Transverse colon (tissue), 4 donors: ENCODE data around the gene HSD17B3. TPM values are rescaled to one million over a fixed set of nuclear protein-coding genes. Genes with fewer than 3 reads are reported as not detected.

ENCODE experiments used
- DNase-seq: peaks from one replicate; pipeline ENCODE4 v3.0.0-alpha.2; 2019
- H3K27ac ChIP-seq, 4 donors: fragments of 200-600 bp; sonication (generic); 2 replicates each; pipeline ENCODE4 v1.5.1; 2016 to 2018; ENCODE audit warnings: inconsistent platforms in 4 of 4
- H3K27me3 ChIP-seq: fragments of 200-600 bp; sonication (generic); 2 replicates; pipeline ENCODE4 v1.5.1; 2017; ENCODE audit warnings: inconsistent platforms
- H3K36me3 ChIP-seq, 4 donors: fragments of 200-600 bp; sonication (generic); 2 replicates each; pipeline ENCODE4 v1.5.1; 2017 to 2019; ENCODE audit warnings: inconsistent platforms in 4 of 4
- H3K4me1 ChIP-seq, 4 donors: fragments of 200-600 bp; sonication (generic); 2 replicates each; pipeline ENCODE4 v1.5.1; 2017 to 2020; ENCODE audit warnings: inconsistent platforms in 4 of 4
- H3K4me3 ChIP-seq, 4 donors: fragments of 200-600 bp; sonication (generic); 1 replicate in 1 of 4; 2 replicates in 3 of 4; pipeline versions ENCODE4 v1.5.1 to v1.6.1; 2017 to 2019; ENCODE audit warnings: inconsistent platforms in 4 of 4
- H3K9me3 ChIP-seq, 2 donors: fragments of 200-600 bp; sonication (generic); 2 replicates each; pipeline ENCODE4 v1.5.1; 2017 to 2019; ENCODE audit warnings: inconsistent platforms in 2 of 2
- CTCF ChIP-seq, 5 experiments: fragments of 200-600 bp in 3 of 5; fragments of 450-650 bp in 2 of 5; sonication (generic) in 3 of 5; IDR thresholded peaks; 1 replicate in 2 of 5; 2 replicates in 3 of 5; pipeline ENCODE4 v1.5.1; 2016 to 2017; ENCODE audit warnings: antibody characterized with exemption in 5 of 5, inconsistent platforms in 3 of 5, mild to moderate bottlenecking in 2 of 5, moderate library complexity in 1 of 5
- EP300 ChIP-seq: sonication (generic); formaldehyde crosslinking; IDR thresholded peaks from one replicate; pipeline ENCODE4 v1.6.1; 2017; ENCODE audit warnings: antibody characterized with exemption, low read depth
- POLR2A ChIP-seq: fragments of 450-650 bp; IDR thresholded peaks from one replicate; pipeline ENCODE4 v1.6.1; 2016; ENCODE audit warnings: antibody characterized with exemption, mild to moderate bottlenecking, moderate library complexity
- POLR2AphosphoS5 ChIP-seq, 3 donors: sonication (generic); formaldehyde crosslinking; IDR thresholded peaks; one replicate each; pipeline ENCODE4 v1.6.1; 2016; ENCODE audit warnings: antibody characterized with exemption in 3 of 3
- WGBS, 2 donors: methylation state at CpG; one replicate each; pipeline ENCODE4 v1.1.5; 2018; ENCODE audit warnings: low coverage in 1 of 2; 5-methylcytosine and 5-hydroxymethylcytosine counted together
- in situ Hi-C, 4 donors: fragments of 200-750 bp; cut with MboI; loops; one replicate each; pipeline versions ENCODE4 v1.15.0 to v1.15.1; 2017; ENCODE audit warnings: low sequenced_read_pairs in 3 of 4, low pct_ligation_motif_present in 1 of 4, low pct_unique_long_range_greater_than_20kb in 1 of 4
- intact Hi-C: fragments of 100-400 bp; cut with DNase I; formaldehyde crosslinking; loops from one replicate; pipeline ENCODE4 v1.15.1; 2023; ENCODE audit warnings: low total_unique reads
- total RNA-seq, 4 donors: library from RNA; depleted of rRNA; stranded (reverse); fragments of >200 nt; gene quantifications; one replicate each; pipeline ENCODE4 v1.1.0, GENCODE V29; 2016

The HSD17B3 gene
- total RNA-seq, 4 donors from 2014 or later, result 6.0 TPM; not detected in 3

GRCh38 chr9:96216583-96216982, 85.4 kb downstream of the HSD17B3 start:
- Histone ChIP-seq H3K36me3 (no peaks in the 10 kb centered on the region), H3K27ac (peak overlapping the region; percentile 38 to 77 (median 55)), H3K9me3 (no peaks in the 10 kb centered on the region), H3K4me1 (peaks cover 0 to 20% (median 9%) of the 10 kb centered on the region in 4 donors), H3K4me3 (no peak overlapping the region), H3K27me3 (no peaks in the 10 kb centered on the region)
- TF ChIP-seq CTCF (IDR thresholded peaks at IDR 0.05) (no peak), POLR2AphosphoS5 (IDR thresholded peaks at IDR 0.05) (no peak), EP300 (no peak), POLR2A (no peak)
- 86 to 92% methylated on average over 1 to 5 of the region's 5 CpGs for WGBS, 2 donors
- intact Hi-C loops, result loop anchor here (5.0 to 10.0 kb wide), 3 partner anchors 339 to 709 kb away; partner anchors contain the start of gene ERCC6L2
- in situ Hi-C loops, result loop anchor here in 3 of 4 donors (10.0 to 25.0 kb wide), 3 partner anchors 154 to 492 kb away; no protein-coding TSS in a partner anchor
- DNase-seq, result no peak

DNA sequence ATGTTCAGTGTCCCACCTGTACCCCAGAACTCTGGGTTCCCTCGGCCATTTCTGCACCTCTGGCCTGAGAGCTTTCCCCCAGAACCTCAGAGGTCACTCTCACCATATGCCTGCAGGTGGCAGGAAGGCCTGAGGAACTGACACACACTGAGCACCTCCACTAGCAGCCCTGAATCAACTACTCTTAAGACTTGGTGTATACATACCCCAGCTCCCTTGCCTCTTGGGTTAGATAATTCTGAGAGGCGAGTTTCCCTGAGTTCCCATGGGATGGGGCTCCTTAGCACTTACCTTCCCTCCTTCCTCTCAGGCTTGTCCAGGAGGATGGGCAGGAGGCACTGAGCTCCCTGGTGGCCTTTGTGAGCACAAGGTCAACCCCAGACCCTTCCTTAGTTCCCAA, 86.1 kb downstream of the HSD17B3 start:
- intact Hi-C loops, result loop anchor here (5.0 to 10.0 kb wide), 3 partner anchors 339 to 709 kb away; partner anchors contain the start of gene ERCC6L2
- DNase-seq, result no peak
- H3K27ac ChIP-seq, result no peak overlapping the region
- WGBS, 2 donors, result 79% methylated on average over 2 of the region's 2 CpGs; no CpG with 5 or more reads in 1 of the 2 donors
- H3K36me3 ChIP-seq, result no peaks in the 10 kb centered on the region
- peaks cover 0 to 20% (median 9%) of the 10 kb centered on the region in 4 donors for H3K4me1 ChIP-seq
- no peak for TF ChIP-seq POLR2A
- TF ChIP-seq POLR2AphosphoS5 (IDR thresholded peaks at IDR 0.05), result no peak
- TF ChIP-seq EP300, result no peak
- no peak for TF ChIP-seq CTCF (IDR thresholded peaks at IDR 0.05)
- H3K4me3 ChIP-seq, result no peak overlapping the region
- H3K9me3 ChIP-seq, result no peaks in the 10 kb centered on the region
- no peaks in the 10 kb centered on the region for H3K27me3 ChIP-seq
- in situ Hi-C loops, result loop anchor here in 3 of 4 donors (10.0 to 25.0 kb wide), 3 partner anchors 154 to 491 kb away; no protein-coding TSS in a partner anchor

DNA sequence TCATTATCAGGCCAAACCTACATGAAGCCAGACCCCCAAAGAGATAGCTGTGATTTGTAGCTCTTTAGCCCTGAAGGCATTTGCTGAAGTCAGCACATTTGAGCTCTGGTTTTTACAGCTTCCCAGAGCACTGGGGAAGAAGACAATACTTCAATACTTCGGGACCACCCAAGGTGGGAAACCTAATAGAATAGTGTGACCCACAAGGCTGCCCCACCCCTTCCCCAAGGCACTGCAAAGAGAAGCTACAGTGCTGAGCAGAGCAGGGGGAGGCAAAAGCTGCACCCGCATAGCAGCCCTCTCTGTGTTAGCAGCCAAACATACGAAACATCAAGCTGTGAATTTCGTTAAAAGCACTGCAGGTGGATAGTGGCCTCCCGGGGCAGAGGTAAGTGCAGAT, 87.3 kb downstream of the HSD17B3 start:
- Histone ChIP-seq H3K4me3 (no peak overlapping the region), H3K27ac (no peak overlapping the region), H3K9me3 (no peaks in the 10 kb centered on the region), H3K36me3 (no peaks in the 10 kb centered on the region), H3K4me1 (peaks cover 0 to 20% (median 9%) of the 10 kb centered on the region in 4 donors), H3K27me3 (no peaks in the 10 kb centered on the region)
- 73% methylated on average over 5 of the region's 5 CpGs; no CpG with 5 or more reads in 1 of the 2 donors for WGBS, 2 donors
- TF ChIP-seq POLR2AphosphoS5 (IDR thresholded peaks at IDR 0.05), result no peak
- in situ Hi-C loops (loop anchor here in 3 of 4 donors (10.0 to 25.0 kb wide), 3 partner anchors 152 to 490 kb away; no protein-coding TSS in a partner anchor), intact Hi-C loops (loop anchor here (5.0 to 10.0 kb wide), 3 partner anchors 337 to 707 kb away; partner anchors contain the start of gene ERCC6L2)
- DNase-seq, result no peak

GRCh38 chr9:96209407-96210271, 92.3 kb downstream of the HSD17B3 start:
- no peak for TF ChIP-seq POLR2A
- TF ChIP-seq POLR2AphosphoS5 (IDR thresholded peaks at IDR 0.05), result peak; percentile 10 to 28 (median 23)
- no peak for TF ChIP-seq CTCF (IDR thresholded peaks at IDR 0.05)
- no peak for TF ChIP-seq EP300
- no peaks in the 10 kb centered on the region for H3K9me3 ChIP-seq
- H3K4me1 ChIP-seq, result no peaks in the 10 kb centered on the region
- no peak overlapping the region for H3K4me3 ChIP-seq
- in situ Hi-C loops, result loop anchor here in 3 of 4 donors (10.0 to 25.0 kb wide), 3 partner anchors 147 to 485 kb away; no protein-coding TSS in a partner anchor
- no peak for DNase-seq
- intact Hi-C loops, result loop anchor here (10.0 kb wide), 1 partner anchor 435 kb away; no protein-coding TSS in a partner anchor
- H3K27ac ChIP-seq, result peak overlapping the region; percentile 8 to 45 (median 32)
- H3K27me3 ChIP-seq, result no peaks in the 10 kb centered on the region
- 76% methylated on average over 3 to 7 of the region's 7 CpGs for WGBS, 2 donors
- no peaks in the 10 kb centered on the region for H3K36me3 ChIP-seq
